8988T (cell line): ENCODE data around the gene WNT9B.

Experiments
- DNase-seq: peaks from one replicate; pipeline ENCODE4 v3.0.0; 2011

Gene WNT9B

DNA sequence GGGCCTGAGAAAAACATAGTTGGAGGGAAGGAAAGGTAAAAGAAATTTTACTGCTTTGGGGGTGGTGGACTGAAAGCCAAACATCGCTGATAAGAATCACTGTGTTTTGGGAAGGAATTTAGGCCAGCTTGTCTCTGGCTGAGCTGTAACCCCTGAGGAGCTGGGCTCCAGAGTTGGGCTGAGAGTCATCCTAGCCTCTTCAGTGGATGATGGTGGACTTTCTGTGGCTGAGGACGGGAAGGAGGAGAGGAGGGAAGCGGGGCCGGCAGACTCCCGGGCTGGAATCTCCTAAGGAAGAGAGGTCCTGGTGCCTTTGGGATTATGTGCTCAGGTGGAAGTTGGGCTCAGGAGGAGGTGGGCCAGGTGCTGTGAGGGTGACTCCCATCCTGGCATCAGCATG is 8.6 kb downstream of the WNT9B start:
- no peak for DNase-seq

DNA sequence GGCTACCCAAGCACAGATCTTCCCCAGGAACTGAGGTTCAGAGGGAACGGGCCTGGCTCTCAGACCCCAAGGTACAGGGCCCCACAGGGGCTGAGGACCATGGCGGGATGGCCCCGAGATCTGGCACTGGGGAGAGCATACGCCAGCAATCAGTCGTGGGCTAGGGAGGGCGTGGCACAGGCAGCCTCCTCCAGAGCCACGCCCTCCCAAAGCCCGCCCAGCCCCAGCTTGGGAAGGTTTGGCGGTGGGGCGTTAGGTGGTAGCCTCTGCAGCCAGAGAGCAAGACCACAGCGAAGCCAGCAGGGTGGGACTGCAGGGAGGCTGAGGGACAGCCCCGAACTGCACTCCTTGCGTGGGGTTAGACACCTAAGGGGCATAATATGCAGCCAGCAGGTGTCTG is 11.6 kb downstream of the WNT9B start:
- DNase-seq: no peak

DNA sequence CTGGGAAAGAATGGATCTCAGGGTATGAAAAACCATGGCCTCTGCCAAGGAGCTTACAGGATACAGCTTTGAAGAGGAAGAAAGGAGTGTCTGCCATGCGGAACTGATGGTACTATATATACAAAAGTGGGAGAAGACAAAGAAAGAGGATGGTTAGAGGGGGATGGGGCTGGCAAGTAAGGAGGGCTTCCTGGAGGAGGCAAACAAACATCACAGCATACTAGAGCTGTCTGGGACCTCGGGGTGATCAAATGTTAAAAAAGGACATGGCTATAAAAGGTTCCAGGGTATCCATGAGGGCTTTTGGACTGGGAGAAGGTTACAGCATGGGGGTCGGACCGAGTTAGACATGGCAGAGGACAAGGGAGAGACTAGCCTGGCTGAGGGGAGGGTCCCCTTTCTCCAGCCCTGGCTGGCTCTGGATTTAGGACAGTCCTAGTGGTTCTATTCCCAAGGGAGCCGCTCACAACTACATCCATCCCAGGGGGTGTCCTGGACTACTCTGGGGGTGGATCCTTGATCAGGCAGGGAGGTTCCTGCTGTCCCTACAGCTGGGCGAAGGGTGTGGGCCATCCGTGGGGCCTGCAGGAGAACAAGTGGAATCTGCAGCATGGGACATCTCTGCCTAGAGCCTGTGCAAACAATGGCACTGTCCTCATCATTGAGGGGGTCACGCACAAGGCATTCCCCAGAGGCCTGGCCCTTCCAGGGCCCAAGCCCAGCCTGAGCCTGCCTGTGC is 12.2 kb downstream of the WNT9B start:
- no peak for DNase-seq

DNA sequence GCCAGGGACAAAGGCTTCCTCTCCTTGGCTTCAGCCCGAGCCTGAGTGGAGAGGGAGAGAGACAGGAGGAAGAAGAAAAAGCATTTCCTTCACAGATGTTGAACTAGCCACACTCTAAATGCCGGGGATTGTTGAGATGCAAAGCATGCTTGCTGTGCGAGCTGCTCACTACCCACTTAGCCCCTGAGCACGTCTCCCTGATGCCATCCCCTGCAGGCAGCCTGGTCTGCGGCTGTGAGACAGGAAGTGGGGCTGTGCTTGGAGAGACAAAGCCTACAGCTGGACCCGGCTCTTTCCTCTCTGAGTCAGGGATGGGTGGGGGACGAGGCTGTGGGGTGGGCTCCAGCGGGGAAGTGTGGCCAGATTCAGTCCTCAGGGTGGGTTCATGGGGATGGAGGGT is 13.7 kb downstream of the WNT9B start:
- peak; percentile 49 for DNase-seq

DNA sequence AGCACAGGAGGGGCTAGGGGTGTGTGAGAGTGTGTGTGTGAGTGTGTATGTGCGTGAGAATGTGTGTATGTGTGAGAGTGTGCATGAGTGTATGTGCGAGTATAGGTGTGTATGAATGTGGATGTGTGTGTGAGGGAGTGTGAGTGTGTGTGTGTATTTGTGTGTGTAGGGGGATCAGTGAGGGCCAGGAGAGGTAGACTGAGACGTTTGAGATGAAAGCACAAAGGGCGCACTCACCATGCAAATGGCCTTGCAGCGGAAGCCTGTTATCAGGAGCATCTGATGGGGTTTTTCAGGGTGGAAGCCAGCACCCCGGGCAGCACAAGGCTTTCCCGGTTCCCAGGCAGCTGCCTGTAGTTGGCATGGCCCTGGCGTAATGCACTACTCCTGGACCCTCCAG is 14.9 kb downstream of the WNT9B start:
- DNase-seq: no peak

DNA sequence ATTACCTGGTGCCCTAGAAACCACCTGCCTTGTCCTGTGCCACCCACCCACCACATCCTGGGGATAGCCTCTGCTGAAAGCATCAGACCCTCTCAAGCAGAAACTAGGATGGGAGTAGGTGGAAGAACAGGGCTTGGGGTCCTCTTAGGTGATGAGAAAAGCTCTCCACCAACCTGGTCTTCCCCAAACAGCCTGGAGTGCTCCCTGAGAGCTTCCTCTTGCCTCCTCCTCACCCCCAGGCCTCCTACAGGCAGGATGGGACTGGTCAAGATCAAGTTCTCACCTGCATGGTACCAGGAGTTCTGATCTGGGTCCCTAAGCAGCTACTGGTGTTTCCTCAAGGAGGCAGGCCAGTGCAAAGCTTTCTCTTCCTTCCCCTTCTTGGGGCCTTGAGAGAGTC is 15.4 kb downstream of the WNT9B start:
- DNase-seq: no peak

DNA sequence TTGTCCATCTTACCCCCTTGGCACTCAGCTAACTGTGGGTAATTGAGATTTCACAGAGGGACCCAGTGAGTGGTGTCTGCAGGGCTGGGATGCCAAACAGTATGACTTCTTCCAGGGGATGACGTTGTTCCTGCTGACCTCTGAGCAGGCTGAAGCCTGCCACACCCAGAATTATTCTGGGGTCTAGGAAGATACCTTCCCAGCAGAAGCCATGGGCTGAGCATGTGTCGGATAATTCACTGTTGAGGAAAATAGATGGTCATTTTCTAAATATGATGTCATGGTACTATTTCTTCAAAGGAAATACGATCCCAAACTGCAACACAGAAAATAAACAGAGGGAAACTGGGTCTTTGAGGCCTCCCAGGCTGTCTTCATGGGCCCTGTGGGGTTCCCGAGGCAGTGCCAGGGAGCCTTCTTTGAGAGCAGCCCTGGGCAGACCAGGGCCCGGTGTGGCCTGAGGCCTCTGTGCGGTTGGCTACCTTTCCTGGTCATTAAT is 17.4 kb downstream of the WNT9B start:
- no peak for DNase-seq

DNA sequence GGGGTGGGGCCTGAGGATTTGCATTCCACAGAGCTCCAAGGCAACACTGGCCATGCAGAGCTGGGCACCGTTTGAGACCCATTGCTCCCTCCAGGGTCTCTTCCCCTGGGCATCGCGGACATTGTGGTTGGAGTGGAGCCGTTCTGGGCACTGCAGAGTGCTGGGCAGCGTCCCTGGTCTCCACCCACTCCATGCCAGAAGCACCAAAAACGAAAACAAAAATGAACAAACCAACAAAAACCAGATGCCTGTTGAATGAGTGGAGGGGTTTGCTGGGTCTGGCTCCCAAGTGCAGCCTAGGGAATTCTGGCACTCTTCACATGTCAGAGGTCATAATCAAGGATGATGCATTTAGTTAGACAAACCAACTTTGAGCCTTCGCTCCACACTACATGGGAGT is 17.9 kb downstream of the WNT9B start:
- no peak for DNase-seq

DNA sequence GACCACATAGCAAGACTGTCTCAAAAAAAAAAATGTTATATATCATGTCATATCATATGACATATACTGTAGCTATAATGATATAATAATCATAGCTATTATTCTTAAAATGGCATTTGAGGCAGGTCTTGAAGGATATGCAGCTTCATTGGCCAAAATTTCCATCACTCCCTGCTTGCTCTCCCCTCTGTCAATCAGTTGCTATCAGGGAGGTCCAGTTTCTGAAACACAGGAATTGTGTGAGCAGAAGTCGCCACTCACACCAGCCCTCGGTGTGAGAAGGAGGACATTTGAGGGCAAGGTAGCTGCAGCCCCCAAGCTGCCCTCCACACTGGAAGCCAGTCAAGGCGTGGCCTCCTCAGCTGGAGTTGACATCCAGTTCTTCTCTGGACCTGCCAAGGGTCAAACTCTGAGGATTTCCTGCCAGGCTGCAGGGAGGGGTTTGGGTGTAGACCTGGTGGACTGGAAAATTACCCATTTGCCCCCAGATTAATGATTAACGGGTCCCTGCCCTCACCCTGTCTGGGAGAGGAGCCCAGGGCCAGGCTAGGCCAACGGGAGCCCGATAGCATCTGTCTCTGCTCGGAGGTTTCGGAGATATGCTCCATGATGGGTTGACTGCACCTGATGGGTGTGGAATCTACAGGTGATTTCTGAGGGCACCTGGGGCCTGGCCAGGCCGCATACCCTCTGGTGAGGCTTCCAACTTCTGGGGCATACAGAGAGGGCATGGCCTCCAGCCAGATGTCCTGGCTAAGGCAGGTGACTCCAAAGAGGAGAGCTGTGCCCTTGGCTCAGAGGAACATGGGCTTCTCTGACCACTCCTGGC is 18.8 kb downstream of the WNT9B start:
- DNase-seq: no peak

DNA sequence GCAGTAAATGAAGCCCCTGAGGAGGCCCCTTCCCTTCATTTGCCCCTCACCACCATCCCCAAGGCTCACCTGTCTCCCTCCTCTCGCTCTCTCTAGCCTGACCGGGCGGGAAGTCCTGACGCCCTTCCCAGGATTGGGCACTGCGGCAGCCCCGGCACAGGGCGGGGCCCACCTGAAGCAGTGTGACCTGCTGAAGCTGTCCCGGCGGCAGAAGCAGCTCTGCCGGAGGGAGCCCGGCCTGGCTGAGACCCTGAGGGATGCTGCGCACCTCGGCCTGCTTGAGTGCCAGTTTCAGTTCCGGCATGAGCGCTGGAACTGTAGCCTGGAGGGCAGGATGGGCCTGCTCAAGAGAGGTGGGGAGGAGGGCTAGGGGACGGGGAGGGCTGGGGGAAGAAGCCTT is 21.0 kb downstream of the WNT9B start:
- DNase-seq: no peak

DNA sequence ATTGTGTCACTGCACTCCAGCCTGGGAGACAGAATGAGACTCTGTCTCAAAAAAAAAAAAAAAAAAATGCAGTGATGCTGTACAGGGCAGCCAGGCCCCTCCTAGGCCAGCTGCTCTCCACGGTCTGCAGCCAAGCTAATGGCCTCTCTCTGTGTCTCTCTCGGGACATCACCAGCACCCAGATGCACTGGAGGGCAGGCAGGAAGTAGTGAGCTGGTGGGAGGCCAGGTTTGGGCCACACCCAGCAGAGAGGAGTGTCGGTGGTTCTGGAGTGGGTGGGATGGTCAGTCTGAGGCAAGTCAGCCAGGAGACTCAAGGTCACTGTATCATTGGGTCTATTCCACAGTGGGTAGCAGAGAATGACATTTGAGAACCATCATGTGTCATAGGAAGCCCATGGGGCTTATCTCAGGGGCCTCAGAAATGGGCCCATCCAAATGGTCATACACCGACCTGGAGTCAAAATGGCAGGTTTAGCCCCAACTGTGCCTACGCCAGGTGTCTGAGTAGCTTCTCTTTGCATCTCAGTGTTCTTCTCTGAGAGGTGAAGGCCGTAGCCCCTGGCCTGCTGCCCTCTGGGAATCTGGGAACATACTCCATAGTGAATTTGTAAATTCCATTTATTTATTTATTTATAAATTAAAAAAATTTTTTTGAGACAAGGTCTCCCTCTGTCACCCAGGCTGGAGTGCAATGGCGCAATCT is 22.7 kb downstream of the WNT9B start:
- DNase-seq: no peak

DNA sequence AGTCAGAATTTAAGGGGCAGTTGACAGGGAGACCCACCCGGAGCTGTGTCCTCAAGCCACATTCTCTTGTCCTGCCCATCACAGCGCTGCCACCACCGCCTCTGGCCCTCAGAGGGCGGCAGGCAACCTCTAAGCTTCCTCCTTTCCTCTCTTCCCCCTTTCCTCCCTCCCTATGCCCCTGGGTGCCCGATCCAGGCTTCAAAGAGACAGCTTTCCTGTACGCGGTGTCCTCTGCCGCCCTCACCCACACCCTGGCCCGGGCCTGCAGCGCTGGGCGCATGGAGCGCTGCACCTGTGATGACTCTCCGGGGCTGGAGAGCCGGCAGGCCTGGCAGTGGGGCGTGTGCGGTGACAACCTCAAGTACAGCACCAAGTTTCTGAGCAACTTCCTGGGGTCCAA is 23.5 kb downstream of the WNT9B start:
- no peak for DNase-seq

DNA sequence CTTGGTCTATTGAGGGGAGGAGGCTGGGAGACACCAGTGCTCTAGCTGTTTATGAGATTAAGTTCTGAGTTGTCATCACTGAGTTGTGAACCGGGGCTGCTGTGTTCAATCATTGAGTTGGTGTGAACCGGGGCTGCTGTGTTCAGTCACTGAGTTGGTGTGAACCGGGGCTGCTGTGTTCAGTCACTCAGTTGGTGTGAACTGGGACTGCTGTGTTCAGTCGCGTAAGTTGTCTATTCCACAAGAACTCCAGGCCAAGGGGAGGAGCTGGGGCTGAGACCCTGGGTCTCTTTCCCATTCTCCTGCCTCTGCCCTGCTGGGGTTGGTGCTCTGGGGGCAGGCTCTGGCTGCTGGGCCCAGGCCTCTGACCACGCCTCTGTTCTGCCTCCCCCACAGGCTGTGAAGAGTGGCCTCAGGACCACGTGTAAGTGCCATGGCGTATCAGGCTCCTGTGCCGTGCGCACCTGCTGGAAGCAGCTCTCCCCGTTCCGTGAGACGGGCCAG is 24.5 kb downstream of the WNT9B start:
- DNase-seq: no peak

DNA sequence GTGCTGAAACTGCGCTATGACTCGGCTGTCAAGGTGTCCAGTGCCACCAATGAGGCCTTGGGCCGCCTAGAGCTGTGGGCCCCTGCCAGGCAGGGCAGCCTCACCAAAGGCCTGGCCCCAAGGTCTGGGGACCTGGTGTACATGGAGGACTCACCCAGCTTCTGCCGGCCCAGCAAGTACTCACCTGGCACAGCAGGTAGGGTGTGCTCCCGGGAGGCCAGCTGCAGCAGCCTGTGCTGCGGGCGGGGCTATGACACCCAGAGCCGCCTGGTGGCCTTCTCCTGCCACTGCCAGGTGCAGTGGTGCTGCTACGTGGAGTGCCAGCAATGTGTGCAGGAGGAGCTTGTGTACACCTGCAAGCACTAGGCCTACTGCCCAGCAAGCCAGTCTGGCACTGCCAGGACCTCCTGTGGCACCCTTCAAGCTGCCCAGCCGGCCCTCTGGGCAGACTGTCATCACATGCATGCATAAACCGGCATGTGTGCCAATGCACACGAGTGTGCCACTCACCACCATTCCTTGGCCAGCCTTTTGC is 25.0 kb downstream of the WNT9B start:
- DNase-seq: peak; percentile 47

DNA sequence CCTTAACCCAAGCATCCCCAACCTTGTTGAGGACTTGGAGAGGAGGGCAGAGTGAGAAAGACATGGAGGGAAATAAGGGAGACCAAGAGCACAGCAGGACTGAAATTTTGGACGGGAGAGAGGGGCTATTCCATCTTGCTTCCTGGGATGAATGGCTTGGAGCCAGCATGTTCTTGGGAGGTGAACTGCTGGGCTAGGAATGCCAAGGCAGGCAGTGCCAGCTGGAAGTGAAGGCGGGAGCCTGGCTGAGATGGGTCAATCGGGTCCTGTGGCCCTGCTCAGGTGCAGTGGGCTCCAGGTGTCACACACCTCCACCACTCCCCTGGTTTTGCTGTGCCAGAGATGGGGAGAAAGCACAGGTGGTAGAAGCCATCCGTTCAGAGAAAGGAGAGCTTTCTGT is 25.5 kb downstream of the WNT9B start:
- no peak for DNase-seq

DNA sequence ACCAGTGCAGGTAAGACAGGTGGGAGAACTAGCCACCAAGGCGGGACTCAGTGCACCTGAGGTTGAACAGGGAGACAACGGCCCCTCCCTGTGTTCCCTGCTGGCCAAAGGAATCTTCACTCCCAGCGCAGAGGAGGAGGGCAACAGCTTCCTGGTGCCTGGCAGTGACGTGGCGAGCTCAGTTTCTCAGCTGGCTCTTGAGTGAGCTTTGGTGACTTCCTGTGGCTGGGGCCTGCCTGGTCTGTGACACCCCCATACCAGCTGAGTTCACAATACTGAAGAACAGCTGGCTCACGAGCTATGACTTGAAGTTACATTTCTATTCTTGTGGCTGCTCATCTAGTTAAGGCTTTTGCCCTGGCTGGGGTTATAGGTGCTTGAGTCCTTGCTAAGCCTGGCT is 26.1 kb downstream of the WNT9B start:
- DNase-seq: no peak

DNA sequence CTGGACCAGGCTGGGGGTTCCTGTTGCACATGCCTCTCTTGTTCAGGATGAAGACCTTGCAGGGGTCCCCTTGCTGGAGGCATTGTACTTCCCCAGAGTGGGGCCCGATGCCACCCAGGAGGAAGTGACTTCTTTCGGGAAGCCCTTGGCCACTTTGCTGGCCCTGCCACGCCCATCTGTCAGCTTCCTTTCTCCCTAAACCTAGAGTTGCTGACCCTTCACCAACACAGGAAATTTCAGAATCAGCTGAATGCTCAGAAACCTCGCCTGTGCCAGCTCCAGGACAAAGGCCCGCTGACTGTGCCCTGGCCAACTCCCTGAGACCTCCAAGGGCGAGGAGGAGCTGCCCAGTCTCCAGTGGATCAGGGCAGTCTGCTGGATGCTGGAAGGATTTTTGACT is 26.7 kb downstream of the WNT9B start:
- no peak for DNase-seq

DNA sequence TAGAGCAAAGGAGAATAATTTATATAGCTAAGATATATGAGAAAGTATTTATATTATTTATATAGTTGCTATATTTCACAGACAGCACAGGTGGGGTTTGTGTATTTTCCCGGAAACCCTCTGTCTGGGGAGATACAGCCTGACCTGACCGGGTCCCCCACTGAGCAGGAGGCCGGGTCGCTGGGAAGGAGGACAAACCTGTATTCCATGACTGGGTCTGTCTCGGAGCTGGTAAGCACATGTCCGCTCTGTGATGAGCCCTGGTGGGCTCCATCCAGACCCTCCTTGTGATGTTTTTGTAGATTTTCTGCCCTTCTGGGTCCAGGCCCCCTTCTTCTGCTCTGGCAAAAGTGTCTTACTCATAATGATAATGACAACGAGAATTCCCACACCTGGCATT is 27.7 kb downstream of the WNT9B start:
- no peak for DNase-seq

DNA sequence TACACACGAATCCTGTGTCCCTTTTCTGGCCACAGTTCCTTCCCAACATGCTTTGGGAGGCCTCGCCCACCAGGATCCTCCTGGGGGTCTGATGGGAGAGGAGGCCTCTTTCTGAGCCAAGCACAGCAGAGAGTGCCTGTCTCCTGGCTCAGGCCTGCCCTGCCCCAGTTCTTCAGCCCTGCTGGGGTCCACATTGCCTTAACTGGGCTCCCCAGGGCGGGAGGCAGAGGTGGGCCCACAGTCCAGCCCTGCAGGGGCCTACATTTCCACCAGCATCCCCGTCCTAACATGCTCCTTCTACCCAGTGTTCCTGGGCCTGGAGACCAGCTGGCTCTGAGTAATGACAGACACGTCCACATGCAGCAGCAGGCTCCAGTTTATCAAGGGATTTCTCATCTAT is 29.6 kb downstream of the WNT9B start:
- no peak for DNase-seq

DNA sequence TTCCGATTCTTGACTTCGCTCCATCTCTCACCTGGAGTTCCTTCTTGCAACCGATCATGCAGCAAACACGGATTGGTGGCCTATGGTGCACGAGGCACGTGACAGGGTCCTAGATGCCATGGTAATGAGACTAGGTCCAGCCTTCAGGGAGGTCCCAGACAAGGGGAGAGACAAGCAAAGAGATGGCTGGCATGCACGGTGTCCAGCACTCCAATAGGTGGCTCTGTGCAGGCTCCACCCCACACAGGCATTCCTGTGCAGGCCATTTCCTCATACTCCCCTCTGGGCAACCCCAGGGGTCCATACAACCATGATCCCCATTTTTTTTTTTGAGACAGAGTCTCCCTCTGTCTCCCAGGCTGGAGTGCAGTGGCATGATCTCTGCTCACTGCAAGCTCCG is 31.3 kb downstream of the WNT9B start:
- no peak for DNase-seq

DNA sequence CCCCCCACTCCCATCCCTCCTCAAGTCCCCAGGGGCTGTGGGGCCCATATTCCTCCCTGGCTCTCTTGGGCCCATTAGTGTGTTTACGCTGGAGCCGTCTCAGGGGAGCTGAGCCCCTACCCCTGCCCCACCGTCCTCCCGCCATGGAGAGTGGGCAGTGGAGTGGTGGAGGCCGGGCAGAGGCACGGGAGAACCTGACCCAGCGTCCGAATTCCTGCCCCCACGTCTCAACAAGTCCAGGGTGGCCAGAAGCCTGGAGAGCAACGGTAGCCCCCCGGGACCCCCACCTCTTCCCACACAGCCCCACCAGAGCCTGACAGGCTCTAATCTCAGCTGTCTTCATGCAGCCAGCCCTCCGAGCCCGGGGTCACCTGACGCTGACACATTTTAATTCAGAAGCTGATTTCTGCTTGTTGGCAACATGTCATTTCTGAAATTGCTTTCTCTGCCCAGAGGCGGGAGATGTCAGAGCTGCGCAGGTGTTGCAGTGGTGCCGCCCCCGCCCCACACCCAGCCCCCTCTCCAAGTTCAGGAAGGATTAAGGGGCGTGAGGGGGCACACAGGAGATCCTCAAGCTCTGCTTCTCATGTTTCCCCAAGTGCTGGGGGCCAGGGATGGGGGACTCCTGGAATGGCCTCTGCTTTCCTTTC is 32.6 kb downstream of the WNT9B start:
- no peak for DNase-seq

DNA sequence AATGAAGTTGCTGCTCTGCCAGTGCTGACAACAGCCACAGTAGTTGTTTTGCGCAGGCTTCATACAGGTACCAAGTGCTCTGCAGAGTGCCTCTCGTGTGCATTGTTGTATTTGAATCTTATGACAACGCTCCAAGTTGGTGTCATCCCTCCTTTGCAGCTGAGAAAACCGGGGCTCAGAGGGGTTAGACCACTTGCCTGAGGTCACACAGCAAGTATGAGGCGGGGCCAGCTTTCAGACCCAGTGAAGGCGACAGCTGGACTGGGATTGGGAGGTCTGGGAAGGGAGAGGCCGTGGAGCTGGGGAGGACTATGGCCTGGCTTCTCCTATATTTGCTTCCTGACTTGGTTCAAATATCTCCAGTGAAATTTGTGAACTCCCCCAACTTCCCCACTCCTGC is 33.2 kb downstream of the WNT9B start:
- DNase-seq: no peak
